Smooth muscle cell (in vitro differentiated cells): ENCODE data around the gene RBM34. TPM values are rescaled to one million over a fixed set of nuclear protein-coding genes. Genes with fewer than 3 reads are reported as not detected.

ENCODE experiments used
- DNase-seq: peaks from one replicate; lab custom pipeline; 2025; ENCODE audit not compliant: unreplicated experiment; lab: John Stamatoyannopoulos, UW
- H2AFZ ChIP-seq: fragments of 200-600 bp; sonication (generic); 2 replicates; pipeline ENCODE4 v1.6.0; 2016; ENCODE audit warnings: antibody characterized with exemption, low read depth, mild to moderate bottlenecking
- H3F3A ChIP-seq: fragments of 200-600 bp; sonication (generic); 2 replicates; pipeline ENCODE4 v1.6.0; 2017; ENCODE audit warnings: antibody characterized with exemption, low read depth
- H3K27ac ChIP-seq: fragments of 200-600 bp; sonication (generic); 2 replicates; pipeline ENCODE4 v1.5.1; 2016; ENCODE audit warnings: low read depth, mild to moderate bottlenecking
- H3K27me3 ChIP-seq: fragments of 200-600 bp; sonication (generic); 2 replicates; pipeline ENCODE4 v1.6.1; 2016; ENCODE audit warnings: low read depth, mild to moderate bottlenecking
- H3K36me3 ChIP-seq: fragments of 200-600 bp; sonication (generic); 2 replicates; pipeline ENCODE4 v1.5.1; 2016; ENCODE audit warnings: low read depth
- H3K4me1 ChIP-seq: fragments of 200-600 bp; sonication (generic); 2 replicates; pipeline ENCODE4 v1.5.1; 2016; ENCODE audit warnings: low read depth
- H3K4me2 ChIP-seq: fragments of 200-600 bp; sonication (generic); 2 replicates; pipeline ENCODE4 v1.6.0; 2016; ENCODE audit warnings: mild to moderate bottlenecking
- H3K4me3 ChIP-seq: fragments of 200-600 bp; sonication (generic); 2 replicates; pipeline ENCODE4 v1.5.1; 2016; ENCODE audit warnings: mild to moderate bottlenecking
- H3K79me2 ChIP-seq: fragments of 200-600 bp; sonication (generic); 2 replicates; pipeline ENCODE4 v1.6.0; 2016; ENCODE audit warnings: low read depth, mild to moderate bottlenecking
- H3K9ac ChIP-seq: fragments of 200-600 bp; sonication (generic); 2 replicates; pipeline ENCODE4 v1.6.0; 2016; ENCODE audit warnings: low read depth
- H3K9me3 ChIP-seq: fragments of 200-600 bp; sonication (generic); replicated peaks from 2 replicates; pipeline ENCODE4 v1.5.1; 2016; ENCODE audit warnings: low read depth
- H4K20me1 ChIP-seq: fragments of 200-600 bp; sonication (generic); 2 replicates; pipeline ENCODE4 v1.6.0; 2016; ENCODE audit warnings: low read depth
- CTCF ChIP-seq: fragments of 200-600 bp; sonication (generic); IDR thresholded peaks from 2 replicates; pipeline ENCODE4 v1.5.1; 2017; ENCODE audit warnings: borderline replicate concordance, mild to moderate bottlenecking, antibody characterized with exemption; ENCODE audit not compliant: insufficient read depth, poor library complexity, severe bottlenecking
- WGBS: methylation state at CpG from one replicate; pipeline ENCODE4 v1.1.7; 2016; ENCODE audit warnings: low lambda C conversion rate; 5-methylcytosine and 5-hydroxymethylcytosine counted together
- polyA plus RNA-seq: library from polyadenylated mRNA; unstranded; fragments of >200 nt; fragmentation: Nextera tagmentation; extraction: Ambion mirVana; gene quantifications from 2 replicates; pipeline ENCODE4 v1.2.1, GENCODE V29; 2016
- total RNA-seq: library from RNA; depleted of rRNA; stranded (reverse); fragments of >200 nt; gene quantifications from 2 replicates; pipeline ENCODE4 v1.2.3, GENCODE V29; 2014

Gene RBM34
- total and polyA plus RNA-seq, 2 experiments from 2014 or later: 59.9 to 68.0 TPM

GRCh38 chr1:235113183-235113917 is 47.7 kb downstream of the RBM34 start:
- Histone ChIP-seq H3K27me3 (no peaks in the 10 kb centered on the region), H3K4me2 (no peak overlapping the region), H3K9ac (no peak overlapping the region), H3K4me3 (no peak overlapping the region), H2AFZ (no peak overlapping the region), H3K27ac (no peak overlapping the region), H4K20me1 (peaks cover 85% of the 10 kb centered on the region), H3F3A (peaks cover 25% of the 10 kb centered on the region), H3K9me3 (no peaks in the 10 kb centered on the region), H3K4me1 (no peaks in the 10 kb centered on the region), H3K36me3 (peaks cover 29% of the 10 kb centered on the region), H3K79me2 (peaks cover 45% of the 10 kb centered on the region)
- no peak for DNase-seq
- no peak for TF ChIP-seq CTCF
- 93% methylated on average over 7 of the region's 7 CpGs for WGBS

- Histone ChIP-seq H3K79me2 (peaks cover 39% of the 10 kb centered on the region), H3K27me3 (no peaks in the 10 kb centered on the region), H3K9me3 (no peaks in the 10 kb centered on the region), H3K9ac (no peak overlapping the region), H4K20me1 (peaks cover 77% of the 10 kb centered on the region), H3K27ac (no peak overlapping the region), H3F3A (peaks cover 30% of the 10 kb centered on the region), H3K4me2 (no peak overlapping the region), H3K4me3 (no peak overlapping the region), H3K4me1 (no peaks in the 10 kb centered on the region), H2AFZ (no peak overlapping the region), H3K36me3 (peaks cover 29% of the 10 kb centered on the region)
- WGBS: 95% methylated on average over 6 of the region's 6 CpGs
- no peak for DNase-seq
- TF ChIP-seq CTCF: no peak
Measured at GRCh38 chr1:235112297-235113182, 48.5 kb downstream of the RBM34 start.

- H3K4me3 ChIP-seq: no peak overlapping the region
- no peak overlapping the region for H3K9ac ChIP-seq
- H2AFZ ChIP-seq: no peak overlapping the region
- H3K36me3 ChIP-seq: peaks cover 29% of the 10 kb centered on the region
- no peaks in the 10 kb centered on the region for H3K4me1 ChIP-seq
- H4K20me1 ChIP-seq: peaks cover 71% of the 10 kb centered on the region
- no peaks in the 10 kb centered on the region for H3K27me3 ChIP-seq
- no peaks in the 10 kb centered on the region for H3K9me3 ChIP-seq
- H3K27ac ChIP-seq: no peak overlapping the region
- no peak for DNase-seq
- no peak for TF ChIP-seq CTCF
- 96% methylated on average over 3 of the region's 3 CpGs for WGBS
- no peak overlapping the region for H3K4me2 ChIP-seq
- H3F3A ChIP-seq: peaks cover 44% of the 10 kb centered on the region
- peaks cover 36% of the 10 kb centered on the region for H3K79me2 ChIP-seq
Measured at GRCh38 chr1:235111107-235111506, 49.9 kb downstream of the RBM34 start.
